ENCODE data around the gene TCP11L1.

DNA sequence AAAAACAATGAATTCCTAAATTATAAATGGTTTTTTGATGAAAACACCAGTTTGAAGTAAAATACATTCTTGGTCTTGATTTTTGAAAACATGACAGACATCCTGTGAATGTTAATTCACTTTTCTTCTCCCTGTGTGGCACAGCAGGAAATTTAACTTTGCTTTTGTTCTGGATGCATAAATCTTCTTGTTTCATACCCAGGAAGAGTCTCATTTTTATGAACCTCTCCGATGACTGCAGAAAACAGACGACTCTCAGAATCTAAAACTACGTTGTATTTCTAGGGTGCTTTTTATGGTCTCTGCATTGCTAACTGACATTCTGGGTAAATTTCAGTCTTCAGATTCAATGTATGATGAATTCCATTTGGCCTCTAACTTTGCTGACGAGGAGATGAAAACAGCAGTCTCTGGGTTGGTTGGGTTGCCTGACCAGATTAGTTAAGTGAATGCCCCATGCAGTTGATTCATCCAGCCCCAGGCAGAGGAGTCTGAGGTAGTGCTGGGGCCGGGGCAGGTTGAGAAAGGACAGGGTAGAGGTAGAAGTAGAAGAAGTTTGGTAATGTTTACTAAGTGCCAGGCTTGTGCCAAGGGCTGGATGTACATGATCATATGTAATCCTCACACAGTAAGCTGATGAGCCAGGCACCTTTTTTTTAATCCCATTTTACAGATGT is 20.1 kb downstream of the TCP11L1 start:
- no peak for TF ChIP-seq CTCF (IDR thresholded peaks at IDR 0.05)
- TF ChIP-seq POLR2A (IDR thresholded peaks at IDR 0.05) = no peak
- TF ChIP-seq POLR2AphosphoS5 (IDR thresholded peaks at IDR 0.05) = no peak
- no peak for TF ChIP-seq EP300 (IDR thresholded peaks at IDR 0.05)

All from gastroesophageal sphincter (tissue), 3 donors.